ENCODE measurements around the gene IGFBP6.

Gene IGFBP6

DNA sequence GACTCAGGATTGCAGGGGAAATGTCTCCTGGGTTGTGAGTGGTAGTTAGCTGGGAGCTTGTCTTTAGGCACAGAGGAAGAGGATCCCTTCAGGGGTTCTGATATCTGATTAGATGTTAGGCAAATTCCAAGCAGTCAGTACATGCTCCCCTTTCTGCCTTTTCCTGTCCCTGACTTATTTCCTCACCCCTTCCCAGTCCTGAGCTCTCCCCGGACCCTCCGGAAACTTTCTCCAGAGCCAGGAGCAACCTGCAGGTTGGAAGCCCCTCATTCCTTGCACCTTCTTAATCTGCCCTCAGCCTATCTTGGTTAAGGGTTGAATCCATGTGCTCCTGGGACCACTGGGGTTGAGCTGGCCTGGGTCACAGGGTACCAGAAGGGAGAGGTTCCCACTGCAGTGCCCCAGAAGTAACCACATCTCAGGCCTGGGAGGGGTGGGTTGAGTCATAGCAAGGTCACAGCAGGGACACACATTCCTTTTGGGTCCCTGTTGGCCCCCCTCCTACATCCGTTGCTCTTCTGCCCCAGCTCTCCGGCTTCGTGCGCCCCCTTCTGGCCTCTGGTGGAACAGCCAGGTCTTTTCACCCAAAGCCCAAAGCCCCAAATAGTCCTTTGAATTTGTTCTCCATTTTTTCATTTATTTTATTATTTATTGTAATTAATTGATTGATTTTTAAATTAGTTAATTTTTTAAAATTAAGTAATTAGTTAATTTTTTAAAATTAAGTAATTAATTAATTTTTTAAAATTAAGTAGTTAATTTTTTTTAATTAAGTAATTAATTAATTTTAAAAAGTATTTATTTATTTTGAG lies 1.8 kb downstream of the IGFBP6 start (continued):
- TF ChIP-seq ZNF544 (tag by site-specific recombination; IDR thresholded peaks at IDR 0.05) (no peak), ZNF341 (tag by site-specific recombination; IDR thresholded peaks at IDR 0.05; ENCODE audit: low read depth) (no peak), YY1 (tag by site-specific recombination; IDR thresholded peaks at IDR 0.05) (no peak), ZNF530 (tag by site-specific recombination; IDR thresholded peaks at IDR 0.05; ENCODE audit: low read depth) (no peak), ZNF302 (tag by site-specific recombination; IDR thresholded peaks at IDR 0.05; ENCODE audit: low read depth) (no peak), ZNF513 (tag by site-specific recombination; IDR thresholded peaks at IDR 0.05) (no peak), ZNF146 (tag by site-specific recombination; IDR thresholded peaks at IDR 0.05) (no peak), ZNF239 (tag by site-specific recombination; IDR thresholded peaks at IDR 0.05) (no peak), SETDB1 (IDR thresholded peaks at IDR 0.05; ENCODE audit: insufficient read length, low read length) (no peak), ZFP41 (tag by site-specific recombination; IDR thresholded peaks at IDR 0.05; ENCODE audit: borderline replicate concordance) (no peak), GLIS1 (tag by site-specific recombination; IDR thresholded peaks at IDR 0.05) (peak; percentile 79), ZNF645 (tag by site-specific recombination; IDR thresholded peaks at IDR 0.05) (no peak)
- TF ChIP-seq, protein P1, sequence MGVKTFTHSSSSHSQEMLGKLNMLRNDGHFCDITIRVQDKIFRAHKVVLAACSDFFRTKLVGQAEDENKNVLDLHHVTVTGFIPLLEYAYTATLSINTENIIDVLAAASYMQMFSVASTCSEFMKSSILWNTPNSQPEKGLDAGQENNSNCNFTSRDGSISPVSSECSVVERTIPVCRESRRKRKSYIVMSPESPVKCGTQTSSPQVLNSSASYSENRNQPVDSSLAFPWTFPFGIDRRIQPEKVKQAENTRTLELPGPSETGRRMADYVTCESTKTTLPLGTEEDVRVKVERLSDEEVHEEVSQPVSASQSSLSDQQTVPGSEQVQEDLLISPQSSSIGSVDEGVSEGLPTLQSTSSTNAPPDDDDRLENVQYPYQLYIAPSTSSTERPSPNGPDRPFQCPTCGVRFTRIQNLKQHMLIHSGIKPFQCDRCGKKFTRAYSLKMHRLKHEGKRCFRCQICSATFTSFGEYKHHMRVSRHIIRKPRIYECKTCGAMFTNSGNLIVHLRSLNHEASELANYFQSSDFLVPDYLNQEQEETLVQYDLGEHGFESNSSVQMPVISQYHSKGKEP (tag by site-specific recombination; IDR thresholded peaks at IDR 0.05), result no peak
- TF ChIP-seq, protein P2, sequence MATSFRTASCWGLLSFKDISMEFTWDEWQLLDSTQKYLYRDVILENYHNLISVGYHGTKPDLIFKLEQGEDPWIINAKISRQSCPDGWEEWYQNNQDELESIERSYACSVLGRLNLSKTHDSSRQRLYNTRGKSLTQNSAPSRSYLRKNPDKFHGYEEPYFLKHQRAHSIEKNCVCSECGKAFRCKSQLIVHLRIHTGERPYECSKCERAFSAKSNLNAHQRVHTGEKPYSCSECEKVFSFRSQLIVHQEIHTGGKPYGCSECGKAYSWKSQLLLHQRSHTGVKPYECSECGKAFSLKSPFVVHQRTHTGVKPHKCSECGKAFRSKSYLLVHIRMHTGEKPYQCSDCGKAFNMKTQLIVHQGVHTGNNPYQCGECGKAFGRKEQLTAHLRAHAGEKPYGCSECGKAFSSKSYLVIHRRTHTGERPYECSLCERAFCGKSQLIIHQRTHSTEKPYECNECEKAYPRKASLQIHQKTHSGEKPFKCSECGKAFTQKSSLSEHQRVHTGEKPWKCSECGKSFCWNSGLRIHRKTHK (tag by site-specific recombination; IDR thresholded peaks at IDR 0.05), result no peak

- ChIA-PET CTCF (interaction anchor here (0.6 to 7.8 kb wide), 10 partner anchors 10 to 76 kb away, joined by 3 to 264 read pairs (median 6); partner anchors contain the start of gene SPRYD3), POLR2A (interaction anchor here (1.4 kb wide), 1 partner anchor 77 kb away, joined by 3 read pairs; no protein-coding TSS in a partner anchor)
- Histone ChIP-seq H3K9me3 (ENCODE audit: control insufficient read depth, insufficient read depth, low read depth, low read length) (no peaks in the 10 kb centered on the region), H3K4me3 (ENCODE audit: low read depth, low read length) (no peak overlapping the region), H3K36me3 (ENCODE audit: control insufficient read depth in 2 of 2, insufficient read depth in 1 of 2, low read length in 2 of 2) (no peaks in the 10 kb centered on the region), H3K4me1 (ENCODE audit: control insufficient read depth, insufficient read depth, low read length) (peaks cover 3% of the 10 kb centered on the region; the same call in 1 of the 2 replicates), H3K27ac (ENCODE audit: extremely low read depth, low read depth, low read length) (no peak overlapping the region)
- TF ChIP-seq ZSCAN5A (tag by site-specific recombination; IDR thresholded peaks at IDR 0.05), result no peak
- 0 out of 2 replicates have a peak, but pooled peaks have one; percentile 27 for TF ChIP-seq ZNF600 (tag by site-specific recombination; IDR thresholded peaks at IDR 0.05)
These were observed 3.1 kb downstream of the IGFBP6 start for GRCh38 chr12:53100466-53101151.

Data from HEK293 (cell line).